ENCODE measurements around the gene TOP1.

TOP1 gene

DNA sequence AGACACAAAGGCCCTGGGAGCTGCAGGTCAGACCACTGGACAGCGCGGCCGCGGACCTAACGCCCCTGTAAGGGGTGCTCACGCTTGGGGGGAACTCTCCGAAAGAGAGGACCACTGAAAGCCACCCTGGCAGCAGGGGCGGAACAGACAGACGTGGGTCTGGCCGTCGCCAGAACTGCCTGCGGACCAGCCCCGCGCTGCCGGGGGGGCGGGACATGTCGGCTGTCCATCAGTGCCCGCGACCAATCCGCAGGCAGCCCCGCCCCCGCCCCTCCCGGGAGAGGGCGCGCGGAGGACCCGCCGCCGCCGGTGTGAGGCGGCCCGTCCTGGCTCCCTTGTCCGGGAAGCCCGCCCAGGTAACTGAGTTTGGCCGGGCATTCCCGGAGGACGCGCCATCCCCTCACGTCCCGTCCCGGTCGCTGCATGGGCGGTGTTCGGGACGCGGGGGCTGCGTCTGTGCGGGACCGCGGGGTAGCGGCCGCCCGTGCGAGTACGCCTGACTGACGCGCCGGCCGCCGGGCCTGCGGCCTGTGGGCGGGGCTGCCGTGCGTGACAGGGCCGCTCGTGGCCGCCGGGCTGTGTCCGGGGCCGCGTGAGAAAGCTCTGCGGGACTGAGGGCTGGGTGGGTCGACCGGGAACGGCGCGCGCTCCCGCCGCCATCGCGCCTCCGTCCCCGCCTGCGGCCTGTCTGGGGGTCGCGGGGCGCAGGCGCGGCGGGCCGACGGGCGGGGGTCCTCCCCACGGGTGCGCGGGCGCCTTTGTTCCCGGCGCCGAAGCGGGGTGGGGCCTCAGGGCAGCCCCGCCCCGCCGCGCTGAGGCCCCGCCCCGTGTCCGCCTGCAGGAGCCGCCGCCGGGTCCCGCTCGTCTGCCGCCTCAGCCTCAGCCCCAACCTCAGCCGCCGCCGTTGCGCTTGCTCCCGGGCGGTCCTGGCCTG, 108.3 kb downstream of the TOP1 start, which contains the start of gene PLCG1:
TSS of gene PLCG1 (plus strand) at position 864 of the 934 bp plus-strand sequence. CDS start 99 bp downstream, outside the sequence.
- peaks cover 19% of the 10 kb centered on the region for H3K36me3 Mint-ChIP-seq (ENCODE audit: low read depth)
- H3K9me3 Mint-ChIP-seq, result no peaks in the 10 kb centered on the region
- peak within 1 kb of the TSS; percentile 89 for H3K4me3 Mint-ChIP-seq
- no peaks in the 10 kb centered on the region for H3K27me3 Mint-ChIP-seq (ENCODE audit: low read depth)
- H3K27ac Mint-ChIP-seq, result peak within 1 kb of the TSS; percentile 93
- H3K4me1 Mint-ChIP-seq (ENCODE audit: low read depth), result peaks cover 59% of the 10 kb centered on the region

DNA sequence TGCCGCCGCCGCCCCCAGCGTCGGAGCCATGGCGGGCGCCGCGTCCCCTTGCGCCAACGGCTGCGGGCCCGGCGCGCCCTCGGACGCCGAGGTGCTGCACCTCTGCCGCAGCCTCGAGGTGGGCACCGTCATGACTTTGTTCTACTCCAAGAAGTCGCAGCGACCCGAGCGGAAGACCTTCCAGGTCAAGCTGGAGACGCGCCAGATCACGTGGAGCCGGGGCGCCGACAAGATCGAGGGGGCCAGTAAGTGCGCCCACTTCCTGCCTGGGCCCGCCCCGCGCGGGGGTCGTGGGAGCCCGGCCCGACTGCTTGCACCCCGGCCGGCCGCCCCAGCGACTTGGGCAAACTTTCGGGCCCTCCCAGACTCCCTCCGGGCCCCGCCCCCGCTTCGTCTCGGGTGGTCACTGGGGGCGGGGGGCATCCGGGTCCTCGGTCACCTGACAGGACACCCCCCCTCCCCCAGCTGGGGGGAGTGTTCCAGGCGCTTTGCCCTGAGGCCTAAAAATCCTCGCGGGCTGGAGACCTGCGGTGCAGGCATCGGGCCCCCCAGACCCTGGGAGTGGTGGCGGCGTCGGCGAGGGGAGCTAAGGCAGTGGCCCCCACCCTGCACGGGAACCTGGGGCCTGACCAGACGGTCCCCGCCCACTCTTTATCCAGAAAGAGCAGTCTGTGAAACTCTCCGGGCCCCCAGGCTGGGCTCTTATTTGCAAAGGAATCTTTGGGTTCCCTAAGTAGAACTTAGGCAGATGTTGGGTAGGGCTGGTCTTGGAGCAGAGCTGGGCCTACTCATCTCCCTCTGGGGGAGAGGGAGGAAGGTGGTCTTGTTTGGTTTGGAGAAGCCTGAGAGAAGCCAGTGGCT, 109.2 kb downstream of the TOP1 start:
- peaks cover 19% of the 10 kb centered on the region for H3K36me3 Mint-ChIP-seq (ENCODE audit: low read depth)
- H3K9me3 Mint-ChIP-seq, result no peaks in the 10 kb centered on the region
- H3K4me3 Mint-ChIP-seq, result peak overlapping the region; percentile 89
- H3K4me1 Mint-ChIP-seq (ENCODE audit: low read depth), result peaks cover 65% of the 10 kb centered on the region
- peak overlapping the region; percentile 88 for H3K27ac Mint-ChIP-seq
- no peaks in the 10 kb centered on the region for H3K27me3 Mint-ChIP-seq (ENCODE audit: low read depth)

DNA sequence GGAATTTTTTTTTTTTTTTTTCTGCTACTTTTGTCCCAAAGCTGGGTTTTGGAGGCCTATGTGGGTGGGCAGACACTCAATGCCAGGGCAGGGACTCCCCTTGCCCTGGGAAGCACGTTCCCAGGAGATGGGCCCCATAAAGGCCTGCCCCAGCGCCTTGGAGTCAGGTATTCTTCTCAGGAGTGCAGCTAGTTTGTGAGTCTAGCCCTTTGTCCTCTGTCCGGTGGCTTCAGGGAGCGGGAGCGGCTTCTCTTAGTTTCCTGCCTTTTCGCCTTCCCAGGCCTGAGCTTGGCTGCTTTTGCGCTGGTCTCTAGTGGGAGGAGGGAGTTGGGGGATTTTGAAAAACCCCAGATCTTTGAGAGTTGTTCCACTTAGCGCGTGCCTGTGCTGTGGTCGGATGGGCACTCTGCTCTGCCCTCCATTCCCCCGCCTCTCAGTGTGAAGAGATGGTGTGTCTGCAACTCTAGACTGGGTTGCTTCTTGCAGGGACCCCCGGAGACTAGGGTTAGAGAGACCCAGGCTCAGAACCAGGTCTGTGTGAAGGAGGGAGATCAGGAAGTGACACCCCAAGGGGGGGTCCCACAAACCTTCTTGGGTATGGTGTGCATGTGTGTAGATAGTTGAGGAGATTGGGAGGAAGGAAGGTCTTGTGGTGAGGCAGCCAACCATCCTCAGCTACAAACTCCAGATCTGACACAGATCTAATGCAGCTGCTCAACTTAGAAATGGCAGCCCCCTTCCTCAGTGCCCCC, 110.0 kb downstream of the TOP1 start:
- Mint-ChIP-seq H3K36me3 (ENCODE audit: low read depth) (peaks cover 22% of the 10 kb centered on the region), H3K4me3 (peak overlapping the region; percentile 89), H3K4me1 (ENCODE audit: low read depth) (peaks cover 69% of the 10 kb centered on the region), H3K9me3 (no peaks in the 10 kb centered on the region), H3K27me3 (ENCODE audit: low read depth) (no peaks in the 10 kb centered on the region), H3K27ac (peak overlapping the region; percentile 88)

DNA sequence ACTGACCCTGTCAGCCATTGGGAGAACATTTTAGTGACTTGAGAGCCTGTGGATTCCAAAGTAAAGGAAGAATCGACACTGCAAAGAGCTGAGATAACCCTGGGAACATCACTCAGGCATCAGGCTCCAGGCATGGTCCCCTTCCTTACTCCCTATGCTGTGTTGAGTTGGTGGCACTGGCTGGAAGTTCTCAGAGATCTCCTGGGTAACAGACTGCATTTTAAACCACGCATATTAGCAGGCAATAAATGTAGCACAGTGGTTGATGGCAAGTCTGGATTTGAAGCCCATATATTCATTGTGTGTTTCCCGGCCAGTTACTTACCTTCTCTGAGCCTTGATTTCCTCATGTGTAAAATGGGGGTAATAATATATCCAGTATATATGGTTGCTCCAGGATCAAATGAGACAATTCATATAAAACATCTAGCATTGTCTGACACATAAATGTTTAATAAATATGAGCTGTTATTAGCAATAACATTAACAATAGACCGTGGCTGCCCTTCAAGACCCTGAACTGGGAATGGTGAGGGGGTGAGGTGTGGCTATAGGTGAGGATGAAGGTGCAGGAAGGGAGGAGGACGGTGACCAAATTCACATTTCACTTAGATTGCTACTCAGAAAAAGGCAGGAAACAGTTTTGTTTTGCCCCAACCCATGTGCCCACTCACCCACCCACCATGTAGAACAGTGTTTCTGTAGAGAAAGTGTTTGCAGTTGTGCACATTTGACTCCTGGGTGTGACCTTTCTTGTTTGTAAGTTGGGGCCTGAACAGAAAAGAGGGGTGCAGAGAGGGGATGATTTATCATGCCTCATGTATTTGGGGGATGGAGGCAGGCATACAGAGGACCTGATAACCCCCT, 110.8 kb downstream of the TOP1 start:
- Mint-ChIP-seq H3K36me3 (ENCODE audit: low read depth) (peaks cover 27% of the 10 kb centered on the region), H3K9me3 (no peaks in the 10 kb centered on the region), H3K27me3 (ENCODE audit: low read depth) (no peaks in the 10 kb centered on the region), H3K4me3 (peak overlapping the region; percentile 89), H3K27ac (peak overlapping the region; percentile 88), H3K4me1 (ENCODE audit: low read depth) (peaks cover 75% of the 10 kb centered on the region)

DNA sequence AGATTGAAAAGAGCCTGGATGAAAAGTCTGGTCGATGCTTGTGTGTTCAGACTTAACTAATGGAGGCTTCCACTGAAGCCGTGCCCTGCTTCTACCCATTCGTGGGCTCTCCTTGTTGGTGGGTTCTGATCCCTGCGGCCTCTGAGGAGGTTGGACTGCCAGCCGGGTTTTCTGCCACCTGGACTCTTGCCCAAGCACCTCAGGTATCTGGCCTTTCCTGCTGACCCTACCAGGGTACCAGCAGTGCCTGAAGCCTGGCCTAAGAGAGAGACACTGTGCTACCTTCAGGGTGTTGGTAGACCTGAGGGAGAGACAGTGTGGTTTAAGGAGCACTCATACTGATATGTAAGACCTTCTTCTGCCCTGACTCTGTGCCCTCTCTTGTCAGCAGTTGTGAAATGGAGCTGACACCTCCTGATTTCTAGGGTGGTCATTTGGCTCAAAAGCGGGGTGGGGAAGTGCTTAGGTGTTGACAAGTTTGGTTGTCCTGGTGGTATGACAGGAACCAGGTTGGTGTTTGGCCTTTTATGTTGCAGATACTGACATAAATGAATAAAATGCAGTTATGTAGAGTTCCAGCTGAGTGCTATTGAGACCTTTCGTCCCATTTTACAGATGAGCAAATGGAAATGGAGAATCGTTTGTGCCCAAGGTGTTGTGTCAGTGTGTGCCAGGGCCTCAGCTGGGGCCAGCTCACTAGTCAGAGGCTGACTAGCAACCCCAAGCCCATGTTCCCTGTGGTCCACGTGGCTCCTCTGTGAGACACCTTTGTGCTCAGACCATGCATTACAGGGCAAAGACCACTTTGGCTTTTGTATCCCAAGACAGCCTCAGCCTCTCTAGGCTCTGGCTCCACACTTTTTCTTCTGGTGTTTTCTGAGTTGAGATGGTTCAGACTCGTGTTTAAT, 111.9 kb downstream of the TOP1 start:
- peak overlapping the region; percentile 89 for H3K4me3 Mint-ChIP-seq
- peaks cover 38% of the 10 kb centered on the region for H3K36me3 Mint-ChIP-seq (ENCODE audit: low read depth)
- no peaks in the 10 kb centered on the region for H3K9me3 Mint-ChIP-seq
- no peaks in the 10 kb centered on the region for H3K27me3 Mint-ChIP-seq (ENCODE audit: low read depth)
- H3K4me1 Mint-ChIP-seq (ENCODE audit: low read depth), result peaks cover 75% of the 10 kb centered on the region
- H3K27ac Mint-ChIP-seq, result peak overlapping the region; percentile 88

DNA sequence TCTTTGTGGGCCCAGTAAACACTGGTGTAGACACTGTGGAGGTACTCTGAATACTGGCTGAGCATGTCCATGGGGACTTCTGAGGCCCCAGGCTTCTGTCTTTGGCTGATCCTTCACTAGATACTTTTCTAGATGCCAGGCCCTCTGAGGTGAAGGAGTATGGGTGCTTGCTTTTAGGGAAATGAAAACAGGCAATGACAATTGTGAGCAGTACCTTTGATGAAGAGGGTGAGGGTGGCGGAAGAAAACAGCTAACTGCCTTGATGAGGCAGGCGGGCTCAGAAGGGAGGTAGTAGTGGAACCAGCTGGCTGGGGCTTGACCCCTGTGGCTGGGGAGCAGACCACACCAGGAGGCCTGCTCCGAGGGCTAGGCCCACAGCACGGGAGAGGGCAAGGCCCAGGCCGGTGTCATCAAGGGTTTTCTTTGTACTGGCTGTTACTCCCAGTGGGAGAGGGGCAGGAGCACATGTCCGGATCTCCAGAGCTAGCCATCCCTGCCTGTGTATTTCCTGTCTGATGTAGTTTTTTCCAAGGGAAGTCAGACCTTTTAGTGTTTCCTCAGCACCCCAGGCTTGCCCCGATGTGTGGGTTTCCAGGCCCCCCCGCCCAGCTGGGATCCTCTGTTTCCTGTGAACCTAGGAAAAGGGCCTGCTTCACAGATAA, 112.7 kb downstream of the TOP1 start:
- peak overlapping the region; percentile 88 for H3K27ac Mint-ChIP-seq
- H3K4me1 Mint-ChIP-seq (ENCODE audit: low read depth), result peaks cover 74% of the 10 kb centered on the region
- H3K4me3 Mint-ChIP-seq, result peak overlapping the region; percentile 89
- H3K9me3 Mint-ChIP-seq, result no peaks in the 10 kb centered on the region
- H3K36me3 Mint-ChIP-seq (ENCODE audit: low read depth), result peaks cover 38% of the 10 kb centered on the region
- no peaks in the 10 kb centered on the region for H3K27me3 Mint-ChIP-seq (ENCODE audit: low read depth)

DNA sequence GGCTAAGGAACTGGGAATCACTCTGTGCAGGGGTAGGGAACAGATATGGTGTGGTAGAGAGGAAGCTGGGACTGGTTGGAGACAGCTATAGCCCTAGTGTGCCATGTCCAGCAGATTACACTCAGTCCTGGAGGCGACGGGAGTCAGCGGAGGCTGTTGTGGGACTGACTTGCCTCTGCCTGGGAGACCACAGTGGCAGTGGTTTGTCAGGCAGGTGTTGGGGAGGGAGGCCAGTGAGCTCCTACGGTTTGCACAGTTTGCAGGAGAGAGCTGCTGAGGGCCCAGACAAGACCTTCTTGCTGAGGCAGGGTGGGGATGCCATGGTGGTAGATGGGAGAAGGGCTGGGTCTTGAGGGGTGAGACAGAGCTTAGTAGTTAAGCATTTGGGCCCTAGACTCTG, 113.6 kb downstream of the TOP1 start:
- no peaks in the 10 kb centered on the region for H3K9me3 Mint-ChIP-seq
- peaks cover 81% of the 10 kb centered on the region for H3K4me1 Mint-ChIP-seq (ENCODE audit: low read depth)
- peak overlapping the region; percentile 89 for H3K4me3 Mint-ChIP-seq
- no peaks in the 10 kb centered on the region for H3K27me3 Mint-ChIP-seq (ENCODE audit: low read depth)
- peaks cover 45% of the 10 kb centered on the region for H3K36me3 Mint-ChIP-seq (ENCODE audit: low read depth)
- peak overlapping the region; percentile 88 for H3K27ac Mint-ChIP-seq

DNA sequence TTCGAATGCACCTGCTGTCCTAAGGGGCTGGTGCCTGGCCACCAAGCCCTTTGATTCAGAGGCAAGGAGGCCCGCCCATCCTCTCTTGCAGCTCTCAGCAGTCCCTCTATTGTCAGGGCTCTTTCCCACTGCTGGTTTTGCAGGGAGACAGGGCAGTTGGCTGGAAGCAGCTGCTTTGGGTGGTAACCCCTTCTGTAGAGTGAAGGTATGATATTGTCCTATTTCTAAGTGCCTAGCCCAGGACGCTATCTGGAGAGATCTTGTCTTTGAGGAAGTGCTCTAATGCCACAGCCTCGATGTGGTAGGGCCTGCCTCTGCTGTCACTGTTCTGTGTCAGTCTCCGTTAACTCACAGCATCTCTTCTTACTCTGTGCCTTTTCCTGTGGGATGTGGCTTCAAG, 114.3 kb downstream of the TOP1 start:
- Mint-ChIP-seq H3K4me1 (ENCODE audit: low read depth) (peaks cover 85% of the 10 kb centered on the region), H3K36me3 (ENCODE audit: low read depth) (peaks cover 47% of the 10 kb centered on the region), H3K4me3 (peak overlapping the region; percentile 89), H3K27ac (peak overlapping the region; percentile 88), H3K27me3 (ENCODE audit: low read depth) (no peaks in the 10 kb centered on the region), H3K9me3 (no peaks in the 10 kb centered on the region)

DNA sequence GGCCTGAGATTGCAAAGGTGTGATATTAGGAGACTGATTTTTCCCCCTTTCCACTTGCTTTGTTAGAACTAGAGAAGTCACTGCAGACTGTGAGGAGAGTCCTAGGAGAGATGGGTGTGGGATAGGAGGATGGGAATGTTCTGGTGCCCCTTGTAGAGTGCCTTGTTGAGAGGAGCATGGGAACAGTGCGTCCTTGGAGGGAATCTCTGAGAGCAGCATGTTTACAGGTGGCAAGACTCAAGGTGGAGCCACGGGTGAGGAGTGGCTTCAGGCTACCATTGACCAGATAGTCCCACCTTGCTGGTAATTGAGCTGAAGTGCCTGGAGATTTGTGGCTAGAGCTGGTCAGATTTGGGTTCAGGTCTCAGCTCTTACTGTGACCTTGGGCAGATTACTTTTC, 114.7 kb downstream of the TOP1 start:
- H3K36me3 Mint-ChIP-seq (ENCODE audit: low read depth), result peaks cover 46% of the 10 kb centered on the region
- H3K4me1 Mint-ChIP-seq (ENCODE audit: low read depth), result peaks cover 90% of the 10 kb centered on the region

DNA sequence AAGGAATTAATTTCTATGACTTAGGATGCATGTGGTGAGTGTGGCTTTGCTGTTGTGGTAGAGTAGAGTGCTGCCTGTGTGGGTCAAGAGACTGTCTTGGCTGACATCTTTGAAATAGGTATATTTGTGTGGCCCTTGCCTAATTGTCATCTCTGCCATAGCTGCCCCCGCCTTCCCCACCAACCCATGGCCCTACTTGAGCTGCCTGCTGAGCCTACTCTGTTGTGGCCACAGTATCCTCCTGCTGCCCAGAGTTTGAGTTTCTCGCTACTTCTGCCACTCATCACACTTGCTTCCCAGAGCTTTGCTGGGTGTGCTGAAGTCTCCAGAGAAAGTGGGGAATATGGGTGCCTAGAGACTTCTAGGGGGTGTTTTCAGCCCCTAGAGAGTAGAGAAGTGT, 116.7 kb downstream of the TOP1 start:
- H3K4me3 Mint-ChIP-seq, result peak overlapping the region; percentile 56
- H3K9me3 Mint-ChIP-seq, result no peaks in the 10 kb centered on the region
- H3K4me1 Mint-ChIP-seq (ENCODE audit: low read depth), result peaks cover 92% of the 10 kb centered on the region
- H3K27ac Mint-ChIP-seq, result peak overlapping the region; percentile 60
- peaks cover 39% of the 10 kb centered on the region for H3K36me3 Mint-ChIP-seq (ENCODE audit: low read depth)
- no peaks in the 10 kb centered on the region for H3K27me3 Mint-ChIP-seq (ENCODE audit: low read depth)

More for the DNA sequence above, 114.7 kb downstream of the TOP1 start:
- Mint-ChIP-seq H3K9me3 (no peaks in the 10 kb centered on the region), H3K27me3 (ENCODE audit: low read depth) (no peaks in the 10 kb centered on the region), H3K27ac (peak overlapping the region; percentile 88), H3K4me3 (peak overlapping the region; percentile 89)

DNA sequence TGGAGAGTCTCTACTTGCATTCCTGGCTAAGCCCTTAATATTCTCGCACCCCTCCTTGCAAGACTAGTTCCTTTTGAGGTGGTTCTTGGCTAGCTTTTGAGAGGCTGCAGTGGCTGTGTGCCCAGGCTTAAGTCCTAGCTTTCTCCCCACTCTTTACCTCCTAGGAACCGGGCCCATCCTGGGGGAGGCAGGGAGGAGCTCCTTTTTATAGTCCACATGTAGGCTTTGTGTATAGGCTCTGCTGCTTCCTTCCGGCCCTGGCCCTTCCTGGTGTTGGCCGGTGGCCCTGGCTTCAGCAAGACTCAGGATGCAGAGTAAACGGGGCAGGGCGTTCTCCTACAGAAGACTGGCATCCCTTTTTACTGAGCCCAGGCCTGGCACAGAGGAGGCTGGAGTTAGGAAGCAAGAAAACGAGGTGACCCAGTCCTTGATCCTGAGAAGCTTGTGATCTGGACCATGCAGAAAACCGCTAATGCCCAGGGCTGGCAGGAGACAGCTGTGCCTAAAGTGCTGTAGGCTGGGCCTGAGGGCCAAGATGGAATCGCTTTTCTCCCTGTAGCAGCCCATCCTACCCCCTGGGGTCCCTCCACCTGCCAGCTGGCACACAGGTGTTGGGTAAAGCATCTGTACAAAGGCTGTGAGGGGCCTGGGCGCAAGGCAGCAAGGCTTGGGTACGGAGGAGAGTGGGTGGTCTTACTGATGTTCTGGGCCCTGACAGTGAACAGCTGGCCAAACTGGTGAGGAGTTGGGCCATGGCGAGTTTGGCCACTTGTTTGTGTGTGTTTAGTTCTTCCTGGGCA, 117.4 kb downstream of the TOP1 start:
- peaks cover 42% of the 10 kb centered on the region for H3K36me3 Mint-ChIP-seq (ENCODE audit: low read depth)
- H3K9me3 Mint-ChIP-seq, result no peaks in the 10 kb centered on the region
- H3K4me1 Mint-ChIP-seq (ENCODE audit: low read depth), result peaks cover 90% of the 10 kb centered on the region
- no peaks in the 10 kb centered on the region for H3K27me3 Mint-ChIP-seq (ENCODE audit: low read depth)
- H3K4me3 Mint-ChIP-seq, result peak overlapping the region; percentile 35
- peak overlapping the region; percentile 71 for H3K27ac Mint-ChIP-seq
